GM10266 (cell line): ENCODE data around the gene CENPI.

Experiments
- DNase-seq: peaks from one replicate; pipeline ENCODE4 v3.0.0; 2012; ENCODE audit errors: extremely low spot score
- CTCF ChIP-seq: IDR thresholded peaks from 2 replicates; pipeline ENCODE4 v1.5.1; 2012; ENCODE audit warnings: mild to moderate bottlenecking, low read depth; ENCODE audit not compliant: control insufficient read depth, insufficient read depth; ENCODE audit errors: missing control alignments

The CENPI gene

GRCh38 chrX:101071582-101071981 is 26.4 kb upstream of the CENPI start:
- TF ChIP-seq CTCF: no peak
- DNase-seq: no peak

- no peak for TF ChIP-seq CTCF
- no peak for DNase-seq
Observed at GRCh38 chrX:101078716-101079598, 19.0 kb upstream of the CENPI start, which contains the start of gene TMEM35A. TMEM35A (plus strand) TSS chrX:101078879; CDS start chrX:101079003, 124 bp downstream.

- no peak for TF ChIP-seq CTCF
- DNase-seq: no peak
Observed at GRCh38 chrX:101079736-101080270, 18.2 kb upstream of the CENPI start.

GRCh38 chrX:101080326-101081124 is 17.5 kb upstream of the CENPI start:
- DNase-seq: no peak
- no peak for TF ChIP-seq CTCF

- no peak for DNase-seq
- TF ChIP-seq CTCF: no peak
Observed at GRCh38 chrX:101081231-101081630, 16.8 kb upstream of the CENPI start.

- DNase-seq: no peak
- no peak for TF ChIP-seq CTCF
Observed at GRCh38 chrX:101091817-101092216, 6.2 kb upstream of the CENPI start.
